HG02981 (cell line): ENCODE data around the gene AK9.
"Not testable (repeated sequence)": the region's sequence is repeated elsewhere in the genome, so short reads cannot be mapped to it uniquely, and the experiment has no call there.

Source experiments
- ATAC-seq: cut with Tn5 transposase; IDR thresholded peaks from one replicate; pipeline ENCODE4 v1.9.1; 2021; ENCODE audit warnings: mild to moderate bottlenecking, moderate library complexity; ENCODE audit not compliant: unreplicated experiment

AK9 gene

GRCh38 chr6:109690737-109691621, at the start of gene AK9, which contains the start of gene FIG4:
Gene AK9, minus strand, starts transcription at chr6:109691202. Its CDS starts 15,457 bp downstream, at chr6:109675745.
Gene FIG4, plus strand, starts transcription at chr6:109691296. Its CDS starts 140 bp downstream, at chr6:109691436.
- ATAC-seq = peak; percentile 94

DNA sequence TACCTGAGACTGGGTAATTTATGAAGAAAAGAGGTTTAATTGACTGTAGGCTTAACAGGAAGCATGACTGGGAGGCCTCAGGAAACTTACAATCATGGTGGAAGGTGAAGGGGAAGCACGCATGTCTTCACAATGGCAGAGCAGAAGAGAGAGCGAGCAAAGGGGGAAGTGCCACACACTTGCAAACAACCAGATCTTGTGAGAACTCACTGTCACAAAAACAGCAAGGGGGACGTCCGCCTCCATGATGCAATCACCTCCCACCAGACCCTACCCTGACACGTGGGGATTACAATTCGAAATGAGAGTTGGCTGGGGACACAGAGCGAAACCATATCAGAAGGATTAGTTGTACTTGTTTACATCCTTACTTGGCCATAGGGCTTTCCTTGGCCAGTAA, 49.8 kb upstream of the AK9 start:
- no peak for ATAC-seq

DNA sequence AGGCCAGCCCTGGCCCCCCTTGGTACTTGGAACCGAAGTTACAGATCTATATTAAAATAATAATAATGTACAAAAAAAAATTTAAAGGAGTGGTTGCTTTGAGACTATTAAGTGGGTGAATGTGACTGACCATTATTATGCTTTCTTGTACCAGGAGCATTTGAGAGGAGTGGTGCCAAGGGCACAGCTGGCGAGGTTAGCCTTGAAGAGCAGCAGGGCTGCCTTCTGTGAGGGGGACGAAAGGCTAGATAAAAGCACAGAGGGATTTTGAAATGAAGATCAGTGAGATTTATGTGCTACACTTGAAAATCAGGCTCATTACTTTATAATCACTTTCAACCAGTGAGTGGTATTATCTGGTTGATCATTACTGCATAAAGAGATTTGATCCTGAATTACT, 48.7 kb upstream of the AK9 start:
- ATAC-seq = no peak

- no peak for ATAC-seq
Measured at GRCh38 chr6:109738667-109739066, 47.7 kb upstream of the AK9 start.

- no peak for ATAC-seq
Measured at GRCh38 chr6:109738255-109738654, 47.3 kb upstream of the AK9 start.

GRCh38 chr6:109736273-109737025, 45.4 kb upstream of the AK9 start:
- no peak for ATAC-seq

DNA sequence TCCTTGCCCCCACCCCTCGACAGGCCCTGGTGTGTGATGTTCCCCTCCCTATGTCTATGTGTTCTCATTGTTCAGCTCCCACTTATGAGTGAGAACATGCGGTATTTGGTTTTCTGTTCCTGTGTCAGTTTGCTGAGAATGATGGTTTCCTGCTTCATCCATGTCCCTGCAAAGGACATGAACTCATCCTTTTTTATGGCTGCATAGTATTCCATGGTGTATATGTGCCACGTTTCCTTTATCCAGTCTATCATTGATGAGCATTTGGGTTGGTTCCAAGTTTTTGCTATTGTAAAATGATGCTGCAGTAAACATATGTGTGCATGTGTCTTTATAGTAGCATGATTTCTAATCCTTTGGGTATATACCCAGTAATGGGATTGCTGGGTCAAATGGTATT, 34.2 kb upstream of the AK9 start:
- not testable (repeated sequence) for ATAC-seq

GRCh38 chr6:109722564-109723254, 31.7 kb upstream of the AK9 start:
- ATAC-seq = no peak

- ATAC-seq = no peak
Measured at GRCh38 chr6:109722011-109722410, 31.0 kb upstream of the AK9 start.

GRCh38 chr6:109720311-109720710, 29.3 kb upstream of the AK9 start:
- ATAC-seq = no peak

GRCh38 chr6:109718991-109719390, 28.0 kb upstream of the AK9 start:
- ATAC-seq = no peak

DNA sequence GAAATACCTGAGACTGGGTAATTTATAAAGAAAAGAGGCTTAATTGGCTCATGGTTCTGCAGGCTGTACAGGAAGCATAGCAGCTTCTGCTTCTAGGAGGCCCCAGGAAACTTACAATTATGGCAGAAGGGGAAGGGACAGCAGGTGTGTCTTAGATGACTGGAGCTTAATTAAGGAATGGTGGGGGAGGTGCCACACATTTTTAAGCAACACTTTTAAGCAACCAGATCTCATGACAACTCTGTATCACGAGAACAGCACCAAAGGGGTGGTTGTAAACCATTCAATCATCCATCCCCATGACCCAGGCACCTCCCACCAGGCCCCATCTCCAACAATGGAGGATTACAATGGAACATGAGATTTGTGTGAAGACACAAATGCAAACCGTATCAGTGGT, 27.0 kb upstream of the AK9 start:
- ATAC-seq = no peak

DNA sequence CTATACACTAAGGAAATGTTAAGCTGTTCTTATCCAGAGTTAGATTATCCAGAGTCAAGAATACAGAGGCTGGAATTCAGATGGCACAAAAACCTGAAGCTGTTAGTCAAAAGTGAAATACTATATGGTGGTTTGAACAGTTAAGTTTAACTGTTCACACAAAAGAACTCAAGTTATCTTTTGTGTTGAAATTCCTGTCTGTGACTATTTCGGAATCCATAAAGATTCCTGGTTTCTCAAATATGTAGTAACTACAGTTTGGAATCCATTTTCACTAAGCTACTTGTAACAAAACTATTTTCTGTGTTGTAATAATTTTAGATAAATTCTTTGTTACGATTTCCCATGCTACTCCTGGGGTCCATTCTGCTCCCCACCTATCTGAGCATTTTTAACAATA, 24.6 kb upstream of the AK9 start:
- no peak for ATAC-seq

DNA sequence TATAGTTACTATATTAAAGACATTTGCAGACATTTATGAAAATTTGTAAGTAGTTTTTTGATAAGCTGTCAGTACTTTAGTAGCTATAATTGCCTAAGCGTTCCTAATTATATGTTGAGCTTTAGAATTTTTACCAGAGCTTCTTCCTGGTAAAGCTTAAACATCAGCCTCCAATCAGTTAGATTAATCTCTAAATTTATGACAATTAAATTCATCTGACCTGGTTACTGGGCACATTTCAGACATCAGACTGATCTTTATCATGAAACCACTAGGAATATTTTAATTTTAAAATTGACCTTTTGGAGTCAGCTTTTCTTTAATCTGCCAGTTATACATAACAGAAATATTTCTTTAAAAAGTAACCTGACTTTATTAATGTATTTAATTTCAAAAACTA, 23.6 kb upstream of the AK9 start:
- ATAC-seq = no peak

DNA sequence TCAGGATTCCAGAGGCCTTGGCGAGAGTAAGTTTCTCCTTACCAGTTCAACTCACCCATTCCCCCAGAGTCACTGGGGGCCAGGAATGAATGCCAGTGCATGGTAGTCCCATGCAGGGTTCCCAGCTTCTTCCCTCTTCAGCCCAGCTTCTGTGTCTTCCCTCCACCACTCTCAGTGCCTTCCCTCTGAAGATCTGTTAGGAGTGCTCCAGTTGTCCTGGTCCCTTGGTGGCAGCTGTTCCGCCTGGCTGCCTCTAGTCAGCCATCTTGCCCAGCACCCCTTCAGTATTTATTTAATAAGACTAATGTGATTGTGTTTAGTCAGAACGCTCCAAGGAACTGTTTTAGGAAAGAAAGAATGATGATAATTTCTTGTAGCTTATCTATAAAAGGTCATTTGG, 23.2 kb upstream of the AK9 start:
- ATAC-seq = no peak

DNA sequence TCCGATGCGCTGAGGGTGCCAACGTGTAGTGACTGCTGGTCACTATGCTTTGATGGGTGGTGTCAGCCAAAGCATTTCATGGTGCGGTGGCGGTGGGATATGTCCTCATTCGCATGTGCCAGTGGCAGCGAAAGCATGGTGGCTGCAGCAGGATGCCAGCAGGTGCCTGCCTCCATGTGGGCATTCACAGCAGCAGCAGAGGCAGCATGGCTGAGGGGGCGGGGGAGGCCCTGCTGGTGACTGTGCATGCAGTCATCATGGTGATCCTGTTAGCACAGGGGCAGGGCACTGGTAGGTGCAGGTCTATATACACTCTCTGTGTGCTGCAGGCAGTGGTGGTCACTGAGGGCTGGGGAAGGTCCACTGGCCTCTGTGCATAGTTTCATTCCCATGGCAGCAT, 22.1 kb upstream of the AK9 start:
- ATAC-seq = no peak

GRCh38 chr6:109708099-109708498, 17.1 kb upstream of the AK9 start:
- ATAC-seq = not testable (repeated sequence)

- ATAC-seq = no peak
Measured at GRCh38 chr6:109706513-109706912, 15.5 kb upstream of the AK9 start.

DNA sequence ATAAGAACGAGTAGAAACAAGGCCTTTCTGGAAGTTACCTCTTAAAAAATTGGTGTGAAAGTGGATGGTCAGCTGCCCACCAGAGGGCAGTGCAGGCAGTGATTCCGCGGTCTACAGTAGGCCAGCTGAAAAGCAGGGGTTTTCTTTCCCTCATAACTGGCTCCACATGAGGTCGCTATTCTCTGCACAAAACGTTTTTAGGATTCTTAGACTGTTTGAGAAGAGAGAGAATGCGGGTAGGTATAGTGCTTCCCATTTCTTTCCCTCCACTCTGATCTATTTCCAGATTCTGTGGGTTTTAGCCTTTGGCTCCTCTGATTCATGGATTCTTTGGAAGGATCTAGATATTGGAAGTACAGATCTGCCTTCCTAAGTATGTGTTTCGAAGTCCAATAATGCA, 14.3 kb upstream of the AK9 start:
- peak; percentile 86 for ATAC-seq

DNA sequence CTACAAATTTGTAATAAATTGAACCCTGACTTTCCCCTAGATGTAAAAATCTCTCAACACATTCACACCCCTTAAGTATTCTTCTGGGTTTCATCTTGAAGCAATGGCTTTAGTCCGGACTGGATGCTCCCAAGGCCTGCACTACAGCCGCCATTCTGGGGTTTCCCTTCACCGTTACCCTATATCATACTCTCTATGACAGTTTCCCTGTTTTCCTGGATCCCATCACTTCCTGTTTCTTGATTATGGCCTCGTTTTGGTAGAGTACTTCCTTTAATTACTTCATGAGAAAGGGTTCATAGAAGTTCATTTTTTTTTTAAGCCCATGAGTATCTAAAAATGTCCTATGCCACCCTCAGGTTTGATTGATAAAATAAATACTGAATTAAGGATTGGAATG, 11.8 kb upstream of the AK9 start:
- no peak for ATAC-seq

GRCh38 chr6:109701774-109702173, 10.8 kb upstream of the AK9 start:
- ATAC-seq = no peak
